Osteocyte (in vitro differentiated cells): ENCODE data around the gene POSTN. TPM values are rescaled to one million over a fixed set of nuclear protein-coding genes. Genes with fewer than 3 reads are reported as not detected.
"Not testable (repeated sequence)": the region's sequence is repeated elsewhere in the genome, so short reads cannot be mapped to it uniquely, and the experiment has no call there.

Experiments
- DNase-seq: peaks from one replicate; pipeline ENCODE4 v3.0.0; 2021; ENCODE audit warnings: mixed read lengths; ENCODE audit not compliant: unreplicated experiment; ENCODE audit errors: extremely low spot score
- H3K27ac Mint-ChIP-seq: one replicate; pipeline ENCODE4 v1.8.0; 2021; ENCODE audit warnings: mild to moderate bottlenecking, mixed read lengths; ENCODE audit not compliant: unreplicated experiment
- H3K27me3 Mint-ChIP-seq: one replicate; pipeline ENCODE4 v1.8.0; 2021; ENCODE audit warnings: mixed read lengths; ENCODE audit not compliant: unreplicated experiment
- H3K36me3 Mint-ChIP-seq: one replicate; pipeline ENCODE4 v1.8.0; 2021; ENCODE audit warnings: mixed read lengths; ENCODE audit not compliant: unreplicated experiment
- H3K4me1 Mint-ChIP-seq: one replicate; pipeline ENCODE4 v1.8.0; 2021; ENCODE audit warnings: mixed read lengths; ENCODE audit not compliant: unreplicated experiment
- H3K4me3 Mint-ChIP-seq: one replicate; pipeline ENCODE4 v1.8.0; 2021; ENCODE audit warnings: mild to moderate bottlenecking, moderate library complexity, mixed read lengths; ENCODE audit not compliant: unreplicated experiment
- H3K9me3 Mint-ChIP-seq: one replicate; pipeline ENCODE4 v1.8.0; 2021; ENCODE audit warnings: mixed read lengths; ENCODE audit not compliant: unreplicated experiment
- total RNA-seq: library from RNA; stranded (reverse); gene quantifications from 2 replicates; pipeline ENCODE4 v1.2.1, GENCODE V29; 2021
- TF ChIP-seq, protein P1 (sequence below): fragments of 200-600 bp; sonication (generic); IDR thresholded peaks from 2 replicates; pipeline ENCODE4 v1.5.0; 2021; ENCODE audit warnings: antibody characterized with exemption, mild to moderate bottlenecking, moderate library complexity

POSTN gene
- total RNA-seq, 1 donor from 2014 or later = 287 TPM

DNA sequence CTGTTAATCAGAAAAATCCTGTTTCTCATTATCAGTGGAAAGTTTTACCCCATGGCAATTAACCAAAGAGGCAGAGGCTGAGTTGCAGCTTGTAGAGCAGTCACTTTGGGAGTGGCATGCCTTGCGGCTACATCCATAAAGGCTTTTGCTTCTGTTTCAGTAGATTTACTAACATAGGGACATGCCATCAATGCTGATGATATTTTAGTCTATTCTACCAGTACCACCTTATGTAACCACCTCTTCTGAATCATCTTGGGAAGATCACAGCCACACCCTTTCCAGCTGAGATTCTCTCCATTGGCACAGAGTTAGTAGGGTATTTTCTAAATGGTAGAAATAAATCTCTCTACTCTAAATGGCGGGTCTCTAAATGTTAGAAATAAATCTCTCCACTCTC lies 37.5 kb downstream of the POSTN start:
- Mint-ChIP-seq H3K4me1 (no peaks in the 10 kb centered on the region), H3K27me3 (no peaks in the 10 kb centered on the region), H3K9me3 (peaks cover 25% of the 10 kb centered on the region), H3K36me3 (peaks cover 24% of the 10 kb centered on the region), H3K27ac (no peak overlapping the region), H3K4me3 (no peak overlapping the region)
- no peak for DNase-seq
- TF ChIP-seq, protein P1, sequence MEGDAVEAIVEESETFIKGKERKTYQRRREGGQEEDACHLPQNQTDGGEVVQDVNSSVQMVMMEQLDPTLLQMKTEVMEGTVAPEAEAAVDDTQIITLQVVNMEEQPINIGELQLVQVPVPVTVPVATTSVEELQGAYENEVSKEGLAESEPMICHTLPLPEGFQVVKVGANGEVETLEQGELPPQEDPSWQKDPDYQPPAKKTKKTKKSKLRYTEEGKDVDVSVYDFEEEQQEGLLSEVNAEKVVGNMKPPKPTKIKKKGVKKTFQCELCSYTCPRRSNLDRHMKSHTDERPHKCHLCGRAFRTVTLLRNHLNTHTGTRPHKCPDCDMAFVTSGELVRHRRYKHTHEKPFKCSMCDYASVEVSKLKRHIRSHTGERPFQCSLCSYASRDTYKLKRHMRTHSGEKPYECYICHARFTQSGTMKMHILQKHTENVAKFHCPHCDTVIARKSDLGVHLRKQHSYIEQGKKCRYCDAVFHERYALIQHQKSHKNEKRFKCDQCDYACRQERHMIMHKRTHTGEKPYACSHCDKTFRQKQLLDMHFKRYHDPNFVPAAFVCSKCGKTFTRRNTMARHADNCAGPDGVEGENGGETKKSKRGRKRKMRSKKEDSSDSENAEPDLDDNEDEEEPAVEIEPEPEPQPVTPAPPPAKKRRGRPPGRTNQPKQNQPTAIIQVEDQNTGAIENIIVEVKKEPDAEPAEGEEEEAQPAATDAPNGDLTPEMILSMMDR = no peak

DNA sequence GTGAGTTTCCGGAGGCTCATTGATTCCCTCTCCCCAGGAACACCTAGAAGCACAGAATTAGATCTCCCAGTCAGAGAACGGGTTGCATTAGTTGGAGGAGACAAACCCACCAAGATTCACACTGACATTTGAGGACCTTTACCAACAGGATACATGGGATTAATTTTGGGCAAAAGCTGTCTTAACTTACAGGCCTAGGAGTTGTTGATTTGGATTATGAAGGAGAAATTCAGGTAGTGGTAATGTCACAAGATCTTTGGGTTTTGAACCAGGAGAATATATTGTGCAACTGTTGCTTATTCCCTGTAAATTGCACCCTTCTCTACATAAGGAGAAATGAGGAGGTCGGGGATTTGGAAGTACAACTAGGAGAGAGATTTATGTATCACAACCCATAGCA lies 38.0 kb downstream of the POSTN start:
- H3K27ac Mint-ChIP-seq = no peak overlapping the region
- no peaks in the 10 kb centered on the region for H3K27me3 Mint-ChIP-seq
- peaks cover 25% of the 10 kb centered on the region for H3K9me3 Mint-ChIP-seq
- peaks cover 24% of the 10 kb centered on the region for H3K36me3 Mint-ChIP-seq
- no peak overlapping the region for H3K4me3 Mint-ChIP-seq
- no peaks in the 10 kb centered on the region for H3K4me1 Mint-ChIP-seq
- TF ChIP-seq, protein P1 = no peak
- DNase-seq = no peak

DNA sequence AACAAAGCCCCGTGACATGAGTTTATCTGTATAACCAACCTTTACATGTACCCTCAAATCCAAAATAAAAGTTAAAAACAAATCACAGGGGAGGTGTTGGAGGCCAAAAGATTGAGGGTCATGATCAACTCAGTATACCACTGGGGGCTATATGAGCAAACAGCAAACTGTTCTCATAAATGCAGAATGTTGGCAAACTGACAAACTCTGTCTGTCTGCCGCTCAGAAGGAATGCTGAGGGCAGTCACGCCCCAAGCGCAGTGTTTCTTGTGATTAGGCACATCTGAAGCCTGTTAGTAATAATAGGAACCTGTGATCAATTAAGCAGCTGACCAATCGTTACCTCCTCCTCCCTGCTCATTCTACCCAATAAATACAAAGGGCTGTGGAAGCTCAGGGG lies 39.8 kb downstream of the POSTN start:
- not testable (repeated sequence) for H3K27ac Mint-ChIP-seq, H3K4me1 Mint-ChIP-seq, H3K27me3 Mint-ChIP-seq, H3K4me3 Mint-ChIP-seq, DNase-seq
- peaks cover 34% of the 10 kb centered on the region for H3K9me3 Mint-ChIP-seq
- H3K36me3 Mint-ChIP-seq = peaks cover 15% of the 10 kb centered on the region

DNA sequence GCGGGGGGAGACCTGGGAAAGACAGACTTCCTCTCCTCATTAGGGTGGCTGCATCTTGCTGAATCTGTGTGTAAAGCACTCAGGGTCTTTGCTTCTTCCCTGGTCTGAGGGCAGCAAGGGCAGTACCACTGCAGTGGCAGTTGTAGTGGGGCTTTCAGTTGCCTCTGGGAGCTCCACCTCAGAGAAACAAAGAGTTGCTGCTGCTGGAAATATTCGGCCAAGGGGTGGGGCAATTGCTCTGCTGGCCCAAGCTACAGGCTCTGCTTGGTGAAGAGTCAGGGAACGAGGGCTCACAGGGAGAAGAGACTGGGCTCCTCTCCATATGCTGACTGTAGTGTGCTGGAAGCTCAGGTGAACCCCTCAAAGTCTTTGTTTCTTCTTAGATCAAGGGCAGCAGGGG lies 52.5 kb downstream of the POSTN start:
- TF ChIP-seq, protein P1 = no peak
- Mint-ChIP-seq H3K4me3 (no peak overlapping the region), H3K27me3 (no peaks in the 10 kb centered on the region), H3K4me1 (no peaks in the 10 kb centered on the region), H3K36me3 (peaks cover 4% of the 10 kb centered on the region), H3K27ac (no peak overlapping the region), H3K9me3 (peaks cover 20% of the 10 kb centered on the region)
- no peak for DNase-seq

DNA sequence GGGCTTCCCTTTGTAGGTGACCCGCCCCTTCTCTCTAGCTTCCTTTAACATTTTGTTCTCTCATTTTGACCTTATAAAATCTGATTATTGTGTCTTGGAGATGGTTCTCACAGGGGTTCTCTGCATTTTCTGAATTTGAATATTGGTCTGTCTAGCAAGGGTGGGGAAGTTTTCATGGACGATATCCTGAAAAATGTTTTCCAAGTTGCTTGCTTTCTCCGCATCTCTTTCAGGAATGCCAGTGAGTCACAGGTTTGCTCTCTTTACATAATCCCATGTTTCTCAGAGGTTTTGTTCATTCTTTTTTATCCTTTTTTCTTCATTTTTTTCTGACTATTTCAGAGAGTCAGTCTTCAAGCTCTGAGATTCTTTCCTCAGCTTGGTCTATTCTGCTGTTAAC lies 53.6 kb downstream of the POSTN start:
- H3K9me3 Mint-ChIP-seq = peaks cover 20% of the 10 kb centered on the region
- no peak for DNase-seq
- no peak overlapping the region for H3K4me3 Mint-ChIP-seq
- H3K4me1 Mint-ChIP-seq = peaks cover 2% of the 10 kb centered on the region
- H3K36me3 Mint-ChIP-seq = peaks cover 4% of the 10 kb centered on the region
- TF ChIP-seq, protein P1 = no peak
- H3K27me3 Mint-ChIP-seq = no peaks in the 10 kb centered on the region
- H3K27ac Mint-ChIP-seq = no peak overlapping the region
